ENCODE results near the gene AOX1.

Gene AOX1

DNA sequence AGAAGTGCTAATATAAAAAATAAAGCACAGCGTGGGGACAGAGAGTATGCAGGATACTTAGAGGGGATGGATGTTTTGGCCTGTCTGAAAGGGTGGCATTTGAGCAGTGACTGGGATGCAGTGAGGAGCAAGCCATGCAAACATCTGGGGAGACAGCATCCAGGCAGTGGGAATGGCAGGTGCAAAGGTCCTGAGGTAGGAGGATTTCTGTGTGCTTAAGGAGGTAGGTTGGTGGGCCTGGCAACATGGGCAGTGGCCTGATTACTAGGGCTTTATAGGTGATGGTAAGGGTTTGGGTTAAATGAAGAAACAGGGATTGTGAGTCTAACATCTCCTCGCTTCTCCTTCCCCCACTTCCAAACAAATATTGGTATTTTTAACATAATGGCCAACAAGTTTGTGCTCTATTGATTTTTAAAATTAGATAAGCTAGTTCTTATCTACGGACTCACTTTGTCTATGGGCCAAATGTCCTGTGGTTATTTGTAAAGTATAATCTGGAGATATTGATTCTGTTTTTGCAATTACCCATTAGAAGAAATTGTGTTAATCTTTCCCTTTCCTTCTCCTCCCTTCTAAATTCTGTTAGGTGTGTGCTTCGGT lies 2.4 kb downstream of the AOX1 start:
- no peak overlapping the region for H3K4me3 ChIP-seq (ENCODE audit: low read depth, low read length)
- no peaks in the 10 kb centered on the region for H3K36me3 ChIP-seq (ENCODE audit: control insufficient read depth, insufficient read depth, low read length)
- peaks cover 3% of the 10 kb centered on the region for H3K4me1 ChIP-seq (ENCODE audit: control insufficient read depth, insufficient read depth, low read length)
- H3K9me3 ChIP-seq (ENCODE audit: control insufficient read depth, insufficient read depth, low read length) = no peaks in the 10 kb centered on the region
- no peak overlapping the region for H3K9ac ChIP-seq (ENCODE audit: low read depth, low read length)
- peaks cover 19% of the 10 kb centered on the region for H3K27me3 ChIP-seq (ENCODE audit: control insufficient read depth, insufficient read depth, low read length)

DNA sequence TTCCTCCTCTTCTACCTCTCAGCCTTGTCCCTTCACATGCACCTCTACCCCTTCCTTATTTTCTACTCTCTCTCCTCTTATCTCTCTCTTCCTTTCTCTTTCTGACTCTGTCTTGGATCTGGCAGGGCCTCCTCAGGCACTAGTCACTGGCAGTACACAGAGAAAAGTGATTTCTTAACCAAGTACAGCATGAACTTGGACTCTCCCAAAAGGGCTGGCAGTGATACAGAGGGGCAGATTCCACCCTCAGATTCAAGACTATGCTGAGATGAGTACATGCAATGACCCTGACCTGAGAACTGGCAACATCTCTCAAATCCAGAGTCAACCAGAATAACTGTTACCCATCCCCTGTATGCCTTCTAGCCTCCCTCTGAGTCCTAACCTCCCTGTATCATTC lies 4.3 kb downstream of the AOX1 start:
- H3K4me3 ChIP-seq (ENCODE audit: low read depth, low read length) = no peak overlapping the region
- H3K36me3 ChIP-seq (ENCODE audit: control insufficient read depth, insufficient read depth, low read length) = no peaks in the 10 kb centered on the region
- peaks cover 3% of the 10 kb centered on the region for H3K4me1 ChIP-seq (ENCODE audit: control insufficient read depth, insufficient read depth, low read length)
- no peak overlapping the region for H3K9ac ChIP-seq (ENCODE audit: low read depth, low read length)
- H3K9me3 ChIP-seq (ENCODE audit: control insufficient read depth, insufficient read depth, low read length) = no peaks in the 10 kb centered on the region
- peaks cover 19% of the 10 kb centered on the region for H3K27me3 ChIP-seq (ENCODE audit: control insufficient read depth, insufficient read depth, low read length)

DNA sequence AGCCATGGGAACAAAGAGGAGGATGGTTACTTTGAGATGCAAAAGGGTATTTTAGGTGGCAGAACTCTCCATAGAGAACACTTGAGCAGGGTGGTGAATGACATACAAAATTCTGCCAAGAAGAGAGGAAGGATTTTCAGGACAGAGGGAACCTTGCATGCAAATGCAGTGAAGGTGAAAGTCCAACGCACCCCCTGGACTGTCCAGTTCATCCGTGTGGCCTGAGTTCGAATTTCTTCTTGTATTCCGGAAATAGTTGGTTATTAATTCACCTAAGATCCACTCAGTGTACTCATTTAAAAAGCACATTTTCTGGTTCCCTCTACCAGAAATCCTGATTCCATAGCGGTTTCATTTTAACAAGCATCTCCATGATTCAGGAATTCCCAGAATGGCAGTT lies 5.5 kb downstream of the AOX1 start:
- Histone ChIP-seq H3K9me3 (ENCODE audit: control insufficient read depth, insufficient read depth, low read length) (no peaks in the 10 kb centered on the region), H3K4me1 (ENCODE audit: control insufficient read depth, insufficient read depth, low read length) (no peaks in the 10 kb centered on the region), H3K36me3 (ENCODE audit: control insufficient read depth, insufficient read depth, low read length) (no peaks in the 10 kb centered on the region), H3K4me3 (ENCODE audit: low read depth, low read length) (no peak overlapping the region), H3K27me3 (ENCODE audit: control insufficient read depth, insufficient read depth, low read length) (peaks cover 18% of the 10 kb centered on the region), H3K9ac (ENCODE audit: low read depth, low read length) (no peak overlapping the region)

DNA sequence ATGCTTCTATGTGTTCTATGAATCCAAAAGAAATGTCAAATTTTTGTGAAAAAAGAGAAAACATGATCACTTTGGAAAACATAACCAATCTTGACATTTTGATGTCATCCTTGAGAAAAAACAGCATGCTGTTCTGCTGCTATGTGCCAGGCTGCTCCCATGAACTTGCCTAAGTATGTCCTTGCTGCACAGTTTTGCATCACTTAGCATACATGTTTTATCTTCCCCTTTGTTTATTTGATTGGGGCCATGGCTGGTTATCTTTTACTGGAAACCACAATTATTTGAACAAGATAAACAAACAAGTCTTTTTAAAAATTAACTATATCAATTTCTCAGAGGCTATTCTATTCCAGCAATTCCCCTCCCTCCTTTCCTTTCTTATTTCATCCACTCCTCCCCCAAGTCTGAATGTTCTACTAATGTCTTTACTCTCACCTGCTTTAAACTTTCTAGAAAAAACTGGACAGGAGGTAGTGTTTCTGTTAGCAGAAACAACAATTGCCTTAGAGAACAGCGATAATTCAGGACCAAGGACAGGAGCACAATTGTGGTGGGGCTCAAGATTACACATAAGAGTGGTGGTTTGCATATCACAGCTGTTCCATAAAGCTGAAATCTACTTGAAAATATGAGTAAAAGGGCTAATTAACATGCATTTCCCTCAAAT lies 6.7 kb downstream of the AOX1 start:
- no peak overlapping the region for H3K9ac ChIP-seq (ENCODE audit: low read depth, low read length)
- H3K4me3 ChIP-seq (ENCODE audit: low read depth, low read length) = no peak overlapping the region
- no peaks in the 10 kb centered on the region for H3K4me1 ChIP-seq (ENCODE audit: control insufficient read depth, insufficient read depth, low read length)
- no peaks in the 10 kb centered on the region for H3K9me3 ChIP-seq (ENCODE audit: control insufficient read depth, insufficient read depth, low read length)
- H3K36me3 ChIP-seq (ENCODE audit: control insufficient read depth, insufficient read depth, low read length) = no peaks in the 10 kb centered on the region
- H3K27me3 ChIP-seq (ENCODE audit: control insufficient read depth, insufficient read depth, low read length) = peaks cover 6% of the 10 kb centered on the region

DNA sequence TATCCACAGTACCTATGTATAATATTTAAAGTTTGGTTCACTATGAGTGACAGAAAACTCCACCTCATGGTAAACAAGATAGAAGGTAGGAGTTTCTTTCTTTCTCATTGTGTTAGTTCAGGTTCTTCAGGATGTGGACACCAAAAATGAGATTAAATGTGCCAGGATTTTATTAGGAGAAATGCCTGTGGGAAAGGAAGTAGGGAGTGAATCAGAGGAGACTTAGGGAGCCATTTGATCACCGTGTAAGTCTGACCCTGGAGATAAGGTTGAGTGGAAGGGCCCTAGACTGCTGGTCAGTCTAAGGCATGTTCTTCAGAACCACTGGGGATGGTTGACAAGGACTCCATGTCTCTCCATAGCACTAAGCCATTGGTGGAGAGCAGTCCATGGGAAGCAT lies 8.1 kb downstream of the AOX1 start:
- no peaks in the 10 kb centered on the region for H3K27me3 ChIP-seq (ENCODE audit: control insufficient read depth, insufficient read depth, low read length)
- H3K4me1 ChIP-seq (ENCODE audit: control insufficient read depth, insufficient read depth, low read length) = no peaks in the 10 kb centered on the region
- no peak overlapping the region for H3K4me3 ChIP-seq (ENCODE audit: low read depth, low read length)
- no peaks in the 10 kb centered on the region for H3K9me3 ChIP-seq (ENCODE audit: control insufficient read depth, insufficient read depth, low read length)
- H3K9ac ChIP-seq (ENCODE audit: low read depth, low read length) = no peak overlapping the region
- H3K36me3 ChIP-seq (ENCODE audit: control insufficient read depth, insufficient read depth, low read length) = no peaks in the 10 kb centered on the region

DNA sequence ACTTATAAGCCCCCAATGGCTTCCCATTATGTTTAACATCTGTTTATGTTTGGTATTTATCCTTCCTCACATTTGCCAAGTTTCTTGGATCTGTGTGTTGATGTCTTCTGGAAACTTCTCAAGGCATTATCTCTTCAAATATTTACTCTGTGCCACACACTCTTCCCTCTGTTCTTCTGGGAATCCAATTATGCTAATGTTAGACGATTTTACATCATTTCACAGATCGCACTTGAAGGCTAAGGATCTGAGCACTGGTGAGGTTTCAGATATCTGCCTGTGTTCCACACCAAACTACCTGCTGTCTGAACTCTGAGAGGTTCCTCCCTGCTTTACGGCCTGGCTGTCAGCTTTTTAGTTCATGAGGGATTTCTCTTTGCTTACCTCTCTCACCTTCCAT lies 10.1 kb downstream of the AOX1 start:
- Histone ChIP-seq H3K27me3 (ENCODE audit: control insufficient read depth, insufficient read depth, low read length) (no peaks in the 10 kb centered on the region), H3K9ac (ENCODE audit: low read depth, low read length) (no peak overlapping the region), H3K4me3 (ENCODE audit: low read depth, low read length) (no peak overlapping the region), H3K4me1 (ENCODE audit: control insufficient read depth, insufficient read depth, low read length) (no peaks in the 10 kb centered on the region), H3K9me3 (ENCODE audit: control insufficient read depth, insufficient read depth, low read length) (no peaks in the 10 kb centered on the region), H3K36me3 (ENCODE audit: control insufficient read depth, insufficient read depth, low read length) (no peaks in the 10 kb centered on the region)

DNA sequence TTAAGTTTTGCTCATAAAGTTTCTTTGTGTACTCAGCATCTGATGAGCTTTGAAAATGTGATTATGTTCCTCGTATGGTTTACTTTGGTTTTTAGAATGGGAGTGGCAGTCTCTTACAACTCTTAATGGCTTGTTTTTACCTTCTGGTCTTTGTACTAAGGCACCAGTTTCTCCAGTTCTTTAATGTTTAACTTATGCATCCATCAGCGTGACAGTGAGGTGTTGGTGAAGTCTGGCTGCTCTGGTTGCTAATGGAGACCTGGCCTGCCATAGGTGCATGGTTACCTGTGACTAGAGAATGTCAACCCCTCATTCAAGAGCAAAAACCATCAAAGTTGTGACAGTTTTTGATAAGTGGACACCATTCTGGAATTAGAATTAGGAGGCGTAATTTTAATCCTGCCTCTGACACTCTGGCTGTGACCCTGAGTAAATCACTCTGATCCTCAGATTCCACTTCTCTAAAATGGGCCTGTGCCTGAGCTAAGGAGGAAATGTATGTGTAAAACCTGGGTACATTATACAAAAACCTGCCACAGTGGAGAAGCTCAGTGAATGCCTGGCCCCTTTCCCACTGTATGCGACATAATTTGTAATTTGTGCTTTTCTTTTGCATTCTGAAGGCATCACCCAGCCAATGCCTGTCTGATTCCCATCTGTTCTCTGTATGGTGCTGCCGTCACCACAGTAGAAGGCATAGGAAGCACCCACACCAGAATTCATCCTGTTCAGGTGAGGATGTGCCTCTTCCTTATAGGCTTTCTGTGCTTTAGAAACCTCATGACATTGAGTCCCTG lies 11.2 kb downstream of the AOX1 start:
- Histone ChIP-seq H3K9me3 (ENCODE audit: control insufficient read depth, insufficient read depth, low read length) (no peaks in the 10 kb centered on the region), H3K4me1 (ENCODE audit: control insufficient read depth, insufficient read depth, low read length) (no peaks in the 10 kb centered on the region), H3K4me3 (ENCODE audit: low read depth, low read length) (no peak overlapping the region), H3K27me3 (ENCODE audit: control insufficient read depth, insufficient read depth, low read length) (no peaks in the 10 kb centered on the region), H3K36me3 (ENCODE audit: control insufficient read depth, insufficient read depth, low read length) (no peaks in the 10 kb centered on the region), H3K9ac (ENCODE audit: low read depth, low read length) (no peak overlapping the region)

DNA sequence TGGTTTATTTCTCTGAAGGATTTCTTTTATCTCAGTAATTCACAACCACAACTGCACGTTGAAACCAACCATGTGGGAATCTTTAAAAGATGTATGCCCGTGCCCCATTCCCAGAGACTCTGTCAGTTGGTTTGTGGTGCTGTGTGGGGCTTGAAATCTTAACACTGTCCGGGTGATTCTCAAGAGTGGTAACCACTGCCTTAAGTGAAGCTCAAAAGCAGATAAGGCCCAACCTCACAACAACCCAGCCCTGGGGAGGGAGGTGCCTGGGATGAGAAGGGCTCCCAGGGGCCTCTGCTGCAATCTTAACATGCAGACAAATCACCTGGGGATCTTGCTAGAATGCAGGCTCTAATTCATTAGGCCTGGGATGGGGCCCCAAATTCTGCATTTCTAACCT lies 13.4 kb downstream of the AOX1 start:
- H3K27me3 ChIP-seq (ENCODE audit: control insufficient read depth, insufficient read depth, low read length) = no peaks in the 10 kb centered on the region
- no peak overlapping the region for H3K9ac ChIP-seq (ENCODE audit: low read depth, low read length)

DNA sequence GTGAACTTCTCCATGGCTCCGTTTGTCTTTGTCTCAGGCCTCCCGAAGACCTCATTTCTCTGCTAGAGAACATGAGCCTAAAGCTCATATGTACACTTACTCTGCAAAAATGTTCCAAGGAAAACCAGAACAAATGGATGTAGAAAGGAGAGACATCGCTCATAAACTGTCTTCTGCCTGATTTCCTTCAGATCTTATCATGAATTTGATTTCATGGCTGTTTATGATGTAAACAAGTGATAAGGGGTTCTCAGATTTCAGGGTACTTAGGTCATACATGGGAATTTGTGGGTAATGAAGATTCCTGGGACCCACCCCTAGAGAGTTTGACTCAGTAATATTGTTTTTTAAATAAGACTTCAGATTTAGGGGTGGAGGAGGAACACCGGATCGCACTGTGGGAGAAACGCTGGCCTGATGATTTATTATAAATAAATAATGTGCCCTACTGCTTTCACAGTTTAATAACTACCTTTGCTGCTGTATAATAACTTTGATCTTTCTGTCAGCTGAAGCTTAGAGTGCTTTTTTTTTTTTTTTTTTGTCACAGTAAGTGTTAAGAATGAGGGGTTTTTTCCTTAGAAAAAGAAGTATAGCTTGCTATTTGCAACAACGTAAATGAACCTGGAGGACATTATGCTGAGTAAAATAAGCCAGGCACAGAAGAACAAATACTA lies 14.9 kb downstream of the AOX1 start:
- Histone ChIP-seq H3K36me3 (ENCODE audit: control insufficient read depth, insufficient read depth, low read length) (no peaks in the 10 kb centered on the region), H3K4me1 (ENCODE audit: control insufficient read depth, insufficient read depth, low read length) (no peaks in the 10 kb centered on the region), H3K4me3 (ENCODE audit: low read depth, low read length) (no peak overlapping the region), H3K9ac (ENCODE audit: low read depth, low read length) (no peak overlapping the region), H3K27me3 (ENCODE audit: control insufficient read depth, insufficient read depth, low read length) (no peaks in the 10 kb centered on the region), H3K9me3 (ENCODE audit: control insufficient read depth, insufficient read depth, low read length) (no peaks in the 10 kb centered on the region)

More for the DNA sequence above, 13.4 kb downstream of the AOX1 start:
- no peaks in the 10 kb centered on the region for H3K36me3 ChIP-seq (ENCODE audit: control insufficient read depth, insufficient read depth, low read length)
- H3K9me3 ChIP-seq (ENCODE audit: control insufficient read depth, insufficient read depth, low read length) = no peaks in the 10 kb centered on the region
- no peak overlapping the region for H3K4me3 ChIP-seq (ENCODE audit: low read depth, low read length)
- H3K4me1 ChIP-seq (ENCODE audit: control insufficient read depth, insufficient read depth, low read length) = no peaks in the 10 kb centered on the region

DNA sequence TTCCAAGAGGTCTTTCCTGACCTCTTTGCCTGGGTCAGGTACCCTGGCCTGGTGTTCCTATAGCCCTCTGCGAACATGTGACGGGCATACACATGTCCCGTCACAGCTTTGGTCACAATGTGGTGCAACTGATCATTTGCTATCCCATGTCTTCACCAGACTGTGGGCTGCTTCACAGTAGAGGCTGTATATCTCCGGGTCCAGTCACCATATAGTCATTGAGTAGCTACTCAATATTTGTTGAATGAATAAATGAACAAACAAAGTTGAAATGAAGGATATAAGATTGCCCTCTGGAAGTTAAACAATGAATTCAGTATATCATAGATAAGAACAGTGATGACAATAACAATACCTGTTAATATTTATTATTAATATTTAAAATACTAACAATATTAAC lies 16.8 kb downstream of the AOX1 start:
- no peak overlapping the region for H3K9ac ChIP-seq (ENCODE audit: low read depth, low read length)
- no peaks in the 10 kb centered on the region for H3K36me3 ChIP-seq (ENCODE audit: control insufficient read depth, insufficient read depth, low read length)
- no peaks in the 10 kb centered on the region for H3K9me3 ChIP-seq (ENCODE audit: control insufficient read depth, insufficient read depth, low read length)
- no peak overlapping the region for H3K4me3 ChIP-seq (ENCODE audit: low read depth, low read length)
- no peaks in the 10 kb centered on the region for H3K4me1 ChIP-seq (ENCODE audit: control insufficient read depth, insufficient read depth, low read length)
- H3K27me3 ChIP-seq (ENCODE audit: control insufficient read depth, insufficient read depth, low read length) = no peaks in the 10 kb centered on the region

DNA sequence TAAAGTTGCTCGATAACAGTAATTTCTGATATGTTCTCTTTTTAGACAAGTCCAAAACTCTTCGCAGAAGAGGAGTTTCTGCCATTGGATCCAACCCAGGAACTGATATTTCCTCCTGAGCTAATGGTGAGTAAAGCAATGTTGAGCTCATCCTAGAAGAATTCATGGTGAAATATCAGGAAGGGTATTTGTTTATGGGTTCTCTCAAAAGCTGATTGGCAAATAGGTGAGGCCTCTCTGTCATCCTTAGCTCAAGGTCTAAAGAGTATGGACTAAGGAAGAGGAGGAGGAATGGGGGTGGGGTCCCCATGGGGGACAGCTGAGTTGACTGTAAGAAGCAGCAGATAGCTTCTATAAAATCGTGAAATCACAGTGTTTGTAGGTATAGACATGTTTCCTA lies 18.2 kb downstream of the AOX1 start:
- Histone ChIP-seq H3K4me1 (ENCODE audit: control insufficient read depth, insufficient read depth, low read length) (no peaks in the 10 kb centered on the region), H3K4me3 (ENCODE audit: low read depth, low read length) (no peak overlapping the region), H3K9ac (ENCODE audit: low read depth, low read length) (no peak overlapping the region), H3K9me3 (ENCODE audit: control insufficient read depth, insufficient read depth, low read length) (no peaks in the 10 kb centered on the region), H3K36me3 (ENCODE audit: control insufficient read depth, insufficient read depth, low read length) (no peaks in the 10 kb centered on the region), H3K27me3 (ENCODE audit: control insufficient read depth, insufficient read depth, low read length) (no peaks in the 10 kb centered on the region)
